Tibial nerve (tissue), 4 donors: ENCODE data around the gene SIMC1. TPM values are rescaled to one million over a fixed set of nuclear protein-coding genes. Genes with fewer than 3 reads are reported as not detected.

Experiments used
- DNase-seq, 2 donors: peaks; one replicate each; pipeline ENCODE4 v3.0.0-alpha.2; 2019; ENCODE audit warnings: low spot score in 2 of 2
- H3K27ac ChIP-seq, 4 donors: fragments of 200-600 bp; sonication (generic) in 3 of 4; one replicate each; pipeline ENCODE4 v1.5.1; 2017 to 2019; ENCODE audit warnings: mild to moderate bottlenecking in 1 of 4
- H3K27me3 ChIP-seq, 2 donors: fragments of 200-600 bp; sonication (generic) in 1 of 2; one replicate each; pipeline versions ENCODE4 v1.5.1 to v1.6.0; 2017 to 2019
- H3K36me3 ChIP-seq, 3 donors: fragments of 200-600 bp; sonication (generic); one replicate each; pipeline ENCODE4 v1.5.1; 2018 to 2019
- H3K4me1 ChIP-seq, 4 donors: fragments of 200-600 bp; sonication (generic) in 3 of 4; one replicate each; pipeline ENCODE4 v1.5.1; 2017 to 2019
- H3K4me3 ChIP-seq, 4 donors: fragments of 200-600 bp; sonication (generic) in 3 of 4; one replicate each; pipeline ENCODE4 v1.5.1; 2017 to 2019; ENCODE audit warnings: mild to moderate bottlenecking in 1 of 4, moderate library complexity in 1 of 4
- H3K9me3 ChIP-seq, 4 donors: fragments of 200-600 bp; sonication (generic) in 3 of 4; one replicate each; pipeline ENCODE4 v1.5.1; 2017 to 2019
- EP300 ChIP-seq, 2 donors: sonication (generic); formaldehyde crosslinking; IDR thresholded peaks; one replicate each; pipeline ENCODE4 v1.6.1; 2017; ENCODE audit warnings: antibody characterized with exemption in 2 of 2, mild to moderate bottlenecking in 1 of 2
- POLR2A ChIP-seq, 2 donors: fragments of 450-650 bp; IDR thresholded peaks; one replicate each; pipeline ENCODE4 v1.6.1; 2017; ENCODE audit warnings: antibody characterized with exemption in 2 of 2, mild to moderate bottlenecking in 2 of 2, moderate library complexity in 2 of 2
- WGBS, 2 donors: methylation state at CpG; one replicate each; pipeline ENCODE4 v1.1.5; 2018; 5-methylcytosine and 5-hydroxymethylcytosine counted together
- small RNA-seq: library from RNA; depleted of rRNA; stranded (forward); fragments of <200 nt; gene quantifications from one replicate; pipeline ENCODE3, GENCODE V24; 2016
- total RNA-seq, 4 donors: library from RNA; depleted of rRNA; stranded (reverse); fragments of >200 nt; gene quantifications; one replicate each; pipeline ENCODE4 v1.1.0, GENCODE V29; 2016
- TF ChIP-seq, protein P1 (sequence below), 5 experiments: fragments of 200-600 bp in 3 of 5; fragments of 450-650 bp in 2 of 5; sonication (generic) in 3 of 5; IDR thresholded peaks; one replicate each; pipeline ENCODE4 v1.5.1; 2016 to 2019; ENCODE audit warnings: antibody characterized with exemption in 5 of 5, mild to moderate bottlenecking in 3 of 5, moderate library complexity in 2 of 5

Gene SIMC1
- total RNA-seq, 4 donors from 2014 or later: 3.7 to 11.1 (median 8.2) TPM

DNA sequence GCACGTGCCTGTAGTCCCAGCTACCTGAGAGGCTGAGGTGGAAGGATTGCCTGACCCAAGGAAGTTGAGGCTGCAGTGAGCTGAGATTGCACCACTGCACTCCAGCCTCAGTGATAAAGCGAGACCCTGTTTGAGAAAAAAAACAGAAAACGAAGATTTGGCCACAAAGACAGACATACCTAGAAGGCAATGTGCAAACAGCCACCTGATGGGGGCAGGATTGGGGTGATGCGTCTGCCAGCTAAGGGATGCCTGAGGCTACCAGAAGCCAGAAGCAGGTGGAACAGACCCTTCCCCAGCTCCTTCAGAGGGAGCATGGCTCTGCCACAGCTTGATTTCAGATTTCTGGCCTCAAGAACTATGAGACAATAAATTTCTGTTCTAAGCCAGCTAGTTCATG, 153.3 kb downstream of the SIMC1 start:
- no peak overlapping the region for H3K27ac ChIP-seq
- no peak overlapping the region for H3K4me3 ChIP-seq
- H3K9me3 ChIP-seq: no peaks in the 10 kb centered on the region
- TF ChIP-seq POLR2A (IDR thresholded peaks at IDR 0.05) (no peak), EP300 (IDR thresholded peaks at IDR 0.05) (no peak)
- TF ChIP-seq, protein P1, sequence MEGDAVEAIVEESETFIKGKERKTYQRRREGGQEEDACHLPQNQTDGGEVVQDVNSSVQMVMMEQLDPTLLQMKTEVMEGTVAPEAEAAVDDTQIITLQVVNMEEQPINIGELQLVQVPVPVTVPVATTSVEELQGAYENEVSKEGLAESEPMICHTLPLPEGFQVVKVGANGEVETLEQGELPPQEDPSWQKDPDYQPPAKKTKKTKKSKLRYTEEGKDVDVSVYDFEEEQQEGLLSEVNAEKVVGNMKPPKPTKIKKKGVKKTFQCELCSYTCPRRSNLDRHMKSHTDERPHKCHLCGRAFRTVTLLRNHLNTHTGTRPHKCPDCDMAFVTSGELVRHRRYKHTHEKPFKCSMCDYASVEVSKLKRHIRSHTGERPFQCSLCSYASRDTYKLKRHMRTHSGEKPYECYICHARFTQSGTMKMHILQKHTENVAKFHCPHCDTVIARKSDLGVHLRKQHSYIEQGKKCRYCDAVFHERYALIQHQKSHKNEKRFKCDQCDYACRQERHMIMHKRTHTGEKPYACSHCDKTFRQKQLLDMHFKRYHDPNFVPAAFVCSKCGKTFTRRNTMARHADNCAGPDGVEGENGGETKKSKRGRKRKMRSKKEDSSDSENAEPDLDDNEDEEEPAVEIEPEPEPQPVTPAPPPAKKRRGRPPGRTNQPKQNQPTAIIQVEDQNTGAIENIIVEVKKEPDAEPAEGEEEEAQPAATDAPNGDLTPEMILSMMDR (IDR thresholded peaks at IDR 0.05): no peak
- WGBS, 2 donors: 87 to 95% methylated on average over 4 of the region's 4 CpGs
- no peaks in the 10 kb centered on the region for H3K27me3 ChIP-seq
- H3K36me3 ChIP-seq: peaks cover 0 to 64% (median 0%) of the 10 kb centered on the region in 3 donors
- H3K4me1 ChIP-seq: peaks cover 0 to 43% (median 15%) of the 10 kb centered on the region in 4 donors
- no peak for DNase-seq

DNA sequence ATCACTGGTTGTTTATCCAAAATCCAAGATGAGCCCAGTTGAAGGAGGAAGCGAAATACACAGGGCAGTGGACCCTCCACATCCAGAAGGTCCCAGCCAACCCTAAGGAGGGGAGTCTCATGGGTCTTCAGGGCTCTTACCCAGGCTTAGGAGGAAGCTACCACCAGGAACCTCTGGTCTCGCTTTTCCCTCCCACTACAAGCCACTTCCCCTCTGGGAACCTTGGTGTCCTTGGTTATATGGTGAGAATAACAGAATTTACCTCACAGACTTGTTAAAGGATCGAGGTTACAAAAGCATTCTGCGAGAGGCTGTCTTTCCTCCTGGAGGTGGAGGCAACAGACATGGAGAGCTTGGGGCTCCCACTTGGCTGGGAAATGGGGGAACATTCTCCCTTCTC, 153.8 kb downstream of the SIMC1 start:
- TF ChIP-seq, protein P1 (IDR thresholded peaks at IDR 0.05): no peak
- TF ChIP-seq POLR2A (IDR thresholded peaks at IDR 0.05) (no peak), EP300 (IDR thresholded peaks at IDR 0.05) (no peak)
- WGBS, 2 donors: 83 to 91% methylated on average over 4 of the region's 4 CpGs
- H3K36me3 ChIP-seq: peaks cover 0 to 67% (median 0%) of the 10 kb centered on the region in 3 donors

DNA sequence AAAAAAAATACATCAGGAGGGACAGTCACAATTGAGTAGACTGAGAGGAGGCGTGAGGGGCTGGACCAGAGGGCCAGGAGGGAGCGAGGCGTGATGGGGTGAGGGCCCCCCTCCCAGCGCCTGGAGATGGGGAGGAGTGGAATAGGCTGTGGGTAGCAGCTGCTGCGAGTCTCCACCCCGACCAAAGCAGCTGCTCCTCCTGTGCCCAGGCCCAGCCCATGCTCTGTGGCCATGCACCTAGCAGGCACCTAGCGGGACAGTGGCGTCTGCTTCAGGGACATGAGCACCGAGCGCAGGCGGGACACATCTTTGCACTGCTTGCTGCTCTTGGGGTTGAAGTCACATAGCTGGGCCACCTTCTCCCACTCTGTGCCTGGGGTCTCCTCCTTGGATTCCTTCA, 154.3 kb downstream of the SIMC1 start:
- WGBS, 2 donors: 85 to 86% methylated on average over 11 of the region's 11 CpGs
- Histone ChIP-seq H3K4me3 (no peak overlapping the region), H3K9me3 (no peaks in the 10 kb centered on the region), H3K27ac (no peak overlapping the region), H3K27me3 (no peaks in the 10 kb centered on the region), H3K4me1 (peaks cover 0 to 40% (median 8%) of the 10 kb centered on the region in 4 donors), H3K36me3 (peaks cover 0 to 68% (median 0%) of the 10 kb centered on the region in 3 donors)
- no peak for DNase-seq
- no peak for TF ChIP-seq POLR2A (IDR thresholded peaks at IDR 0.05)
- no peak for TF ChIP-seq EP300 (IDR thresholded peaks at IDR 0.05)
- TF ChIP-seq, protein P1 (IDR thresholded peaks at IDR 0.05): no peak

More for the DNA sequence above, 153.8 kb downstream of the SIMC1 start:
- Histone ChIP-seq H3K9me3 (no peaks in the 10 kb centered on the region), H3K27ac (no peak overlapping the region), H3K4me3 (no peak overlapping the region), H3K27me3 (no peaks in the 10 kb centered on the region), H3K4me1 (peaks cover 0 to 43% (median 14%) of the 10 kb centered on the region in 4 donors)
- DNase-seq: no peak

DNA sequence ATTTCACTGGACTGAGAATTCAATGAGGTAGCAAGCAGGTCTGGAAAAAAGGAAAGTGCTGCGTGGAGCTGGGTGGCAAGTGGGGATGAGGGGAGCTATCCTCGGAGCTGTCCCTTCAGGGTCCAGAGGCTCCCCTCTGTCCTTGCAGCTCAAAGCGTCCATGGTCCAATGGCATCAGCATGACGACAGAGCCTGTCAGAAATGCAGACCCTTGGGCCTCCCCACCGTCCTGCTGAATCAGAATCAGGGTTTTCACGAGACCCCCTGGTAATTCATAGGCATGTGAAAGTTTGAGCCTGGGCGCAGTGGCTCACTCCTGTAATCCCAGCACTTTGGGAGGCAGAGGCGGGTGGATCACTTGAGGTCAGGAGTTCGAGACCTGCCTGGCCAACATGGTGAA, 155.9 kb downstream of the SIMC1 start:
- TF ChIP-seq, protein P1 (IDR thresholded peaks at IDR 0.05): no peak
- TF ChIP-seq EP300 (IDR thresholded peaks at IDR 0.05) (no peak), POLR2A (IDR thresholded peaks at IDR 0.05) (no peak)
- no peaks in the 10 kb centered on the region for H3K9me3 ChIP-seq
- H3K36me3 ChIP-seq: peaks cover 0 to 68% (median 0%) of the 10 kb centered on the region in 3 donors

DNA sequence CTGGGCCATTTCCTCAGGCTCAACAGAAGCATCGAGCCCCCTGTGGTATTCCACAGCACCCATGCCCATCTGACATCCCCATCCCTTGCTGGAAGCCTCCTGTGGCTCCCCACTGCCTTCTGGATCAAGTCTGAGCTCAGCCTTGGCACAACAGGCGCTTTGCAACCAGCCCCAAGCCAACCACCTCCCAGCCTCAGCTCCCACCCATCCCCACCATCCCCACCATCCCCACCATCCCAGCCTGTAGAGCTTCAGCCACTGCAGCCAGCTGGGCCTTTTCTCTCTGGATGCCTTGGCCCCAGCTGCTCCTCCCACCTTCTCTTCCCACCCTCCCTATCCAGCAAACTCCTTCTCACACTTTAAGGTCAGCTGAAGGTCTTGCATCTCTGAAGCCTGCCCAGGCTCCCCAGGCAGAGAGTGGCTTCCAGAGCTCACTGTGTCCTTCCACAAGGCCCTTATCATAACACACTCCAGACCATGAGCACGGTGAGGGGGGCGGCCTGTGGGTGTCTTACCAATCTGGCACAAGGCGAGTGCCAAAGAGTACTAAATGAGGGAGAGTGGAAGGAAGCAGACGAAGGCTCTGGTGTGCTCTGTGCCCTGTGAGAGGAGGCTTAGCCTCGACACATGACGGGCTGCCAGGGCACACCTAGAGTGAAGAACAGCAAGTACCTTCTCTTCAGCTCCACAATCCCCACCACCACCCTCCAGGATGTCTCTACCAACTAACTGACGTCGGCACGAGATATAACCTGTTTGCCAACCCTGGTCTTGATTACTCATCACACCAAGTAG, 156.9 kb downstream of the SIMC1 start:
- Histone ChIP-seq H3K4me1 (peaks cover 0 to 32% (median 0%) of the 10 kb centered on the region in 4 donors), H3K27ac (peak overlapping the region in 1 of 4 donors; percentile 65), H3K27me3 (no peaks in the 10 kb centered on the region), H3K36me3 (peaks cover 0 to 68% (median 0%) of the 10 kb centered on the region in 3 donors), H3K9me3 (no peaks in the 10 kb centered on the region), H3K4me3 (no peak overlapping the region)
- TF ChIP-seq EP300 (IDR thresholded peaks at IDR 0.05) (no peak), POLR2A (IDR thresholded peaks at IDR 0.05) (no peak)
- WGBS, 2 donors: 78 to 90% methylated on average over 11 of the region's 11 CpGs
- DNase-seq: no peak

More for the DNA sequence above, 155.9 kb downstream of the SIMC1 start:
- Histone ChIP-seq H3K27me3 (no peaks in the 10 kb centered on the region), H3K4me3 (no peak overlapping the region), H3K4me1 (peaks cover 0 to 39% (median 6%) of the 10 kb centered on the region in 4 donors), H3K27ac (no peak overlapping the region)
- DNase-seq: no peak
- 88 to 89% methylated on average over 9 of the region's 9 CpGs for WGBS, 2 donors

Small RNA genes lying within 50 kb of the gene (small RNA-seq; reads per million reads assigned to genes)
- gene MIR1271: 1.5 reads per million, percentile 46 among the genes with 10 or more reads in this experiment

Other genes starting within 250 kb of the SIMC1 start
- gene KIAA1191, start 123.3 kb downstream of the SIMC1 start, total RNA-seq: 10 to 100 TPM; 77.9 to 91.3 (median 90.0) TPM
- 10 to 100 TPM; 12.0 to 54.6 (median 16.9) TPM for gene ARL10, start 127.1 kb downstream of the SIMC1 start, total RNA-seq
- gene NOP16, start 150.2 kb downstream of the SIMC1 start, total RNA-seq: 10 to 100 TPM in 1 of 4 donors, 1 to 10 TPM in 3; 6.1 to 17.7 (median 6.6) TPM
- 10 to 100 TPM; 54.3 to 96.3 (median 85.1) TPM for gene HIGD2A, start 150.3 kb downstream of the SIMC1 start, total RNA-seq
- 100 to 1,000 TPM; 183 to 233 (median 197) TPM for gene CLTB, start 178.1 kb downstream of the SIMC1 start, total RNA-seq
- gene FAF2, start 210.0 kb downstream of the SIMC1 start, total RNA-seq: 10 to 100 TPM; 23.0 to 30.8 (median 29.4) TPM